ENCODE measurements around the gene ILF3. TPM values are rescaled to one million over a fixed set of nuclear protein-coding genes. Genes with fewer than 3 reads are reported as not detected.

ILF3 gene
- total and polyA plus RNA-seq, 2 of the 13 experiments (the other 11 are each of a cell fraction or from before 2014, with no cell fraction given), result 120 to 173 TPM

DNA sequence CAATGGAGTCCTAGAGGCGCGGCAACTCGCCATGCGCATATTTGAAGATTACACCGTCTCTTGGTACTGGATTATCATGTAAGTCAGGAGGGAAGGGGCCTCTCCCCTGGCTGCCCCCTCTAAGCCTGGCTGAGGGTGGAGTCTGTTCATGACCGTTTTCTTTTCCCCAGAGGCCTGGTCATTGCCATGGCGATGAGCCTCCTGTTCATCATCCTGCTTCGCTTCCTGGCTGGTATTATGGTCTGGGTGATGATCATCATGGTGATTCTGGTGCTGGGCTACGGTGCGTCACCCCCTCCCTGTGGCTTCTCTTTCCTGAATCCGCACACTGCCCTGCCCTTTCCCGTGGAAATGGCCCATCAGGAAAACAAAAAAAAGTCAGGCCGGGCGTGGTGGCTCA lies 22.3 kb upstream of the ILF3 start (continued):
- TF ChIP-seq, protein P1, sequence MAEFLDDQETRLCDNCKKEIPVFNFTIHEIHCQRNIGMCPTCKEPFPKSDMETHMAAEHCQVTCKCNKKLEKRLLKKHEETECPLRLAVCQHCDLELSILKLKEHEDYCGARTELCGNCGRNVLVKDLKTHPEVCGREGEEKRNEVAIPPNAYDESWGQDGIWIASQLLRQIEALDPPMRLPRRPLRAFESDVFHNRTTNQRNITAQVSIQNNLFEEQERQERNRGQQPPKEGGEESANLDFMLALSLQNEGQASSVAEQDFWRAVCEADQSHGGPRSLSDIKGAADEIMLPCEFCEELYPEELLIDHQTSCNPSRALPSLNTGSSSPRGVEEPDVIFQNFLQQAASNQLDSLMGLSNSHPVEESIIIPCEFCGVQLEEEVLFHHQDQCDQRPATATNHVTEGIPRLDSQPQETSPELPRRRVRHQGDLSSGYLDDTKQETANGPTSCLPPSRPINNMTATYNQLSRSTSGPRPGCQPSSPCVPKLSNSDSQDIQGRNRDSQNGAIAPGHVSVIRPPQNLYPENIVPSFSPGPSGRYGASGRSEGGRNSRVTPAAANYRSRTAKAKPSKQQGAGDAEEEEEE (CRISPR knock-in tag; IDR thresholded peaks at IDR 0.05; ENCODE audit: borderline replicate concordance), result no peak
- TF ChIP-seq ZNF839 (CRISPR knock-in tag; IDR thresholded peaks at IDR 0.05; ENCODE audit: borderline replicate concordance), result no peak
- TF ChIP-seq FOSL1 (CRISPR knock-in tag; IDR thresholded peaks at IDR 0.05; ENCODE audit: borderline replicate concordance), result no peak
- TF ChIP-seq MEIS1 (CRISPR knock-in tag; IDR thresholded peaks at IDR 0.05; ENCODE audit: borderline replicate concordance), result no peak

DNA sequence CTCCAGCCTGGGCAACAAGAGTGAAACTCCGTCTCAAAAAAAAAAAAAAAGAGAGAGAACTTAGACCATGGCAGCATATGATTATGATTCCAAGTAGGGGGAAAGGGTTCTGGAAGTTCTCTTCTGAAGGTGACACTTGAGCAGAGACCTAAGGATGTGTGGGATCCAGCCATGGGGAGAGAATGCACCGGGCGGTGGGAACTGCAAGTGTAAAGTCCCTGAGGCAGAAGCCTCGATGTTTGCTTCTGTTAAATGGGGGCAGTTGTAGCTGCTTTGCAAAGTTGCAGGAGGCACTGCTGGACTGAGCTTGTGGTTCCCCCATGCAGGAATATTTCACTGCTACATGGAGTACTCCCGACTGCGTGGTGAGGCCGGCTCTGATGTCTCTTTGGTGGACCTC lies 19.7 kb upstream of the ILF3 start:
- ChIA-PET CTCF (ENCODE audit: low intra/inter-chr PET ratio, low total read pairs) (no interaction called here), POLR2A (no interaction called here)
- Histone ChIP-seq H3K36me3 (replicated peaks in 1 of 2; ENCODE audit: control insufficient read depth in 1 of 2, insufficient read depth in 2 of 2, low read length in 2 of 2) (no peaks in the 10 kb centered on the region), H3K4me2 (ENCODE audit: low read depth, low read length) (no peak overlapping the region), H3K27me3 (ENCODE audit: control insufficient read depth in 1 of 2, insufficient read depth in 2 of 2, low read length in 2 of 2) (no peaks in the 10 kb centered on the region), H4K20me1 (ENCODE audit: insufficient read depth, low read length) (no peaks in the 10 kb centered on the region), H3K79me2 (ENCODE audit: insufficient read depth, low read length) (no peaks in the 10 kb centered on the region), H3K27ac (ENCODE audit: extremely low read length, insufficient read depth, low read length) (no peak overlapping the region), H3K4me3 (replicated peaks in 1 of 3; ENCODE audit: insufficient read depth in 1 of 3, low read depth in 2 of 3, low read length in 3 of 3) (no peak overlapping the region), H3K9me3 (ENCODE audit: low read length) (no peaks in the 10 kb centered on the region), H3K9ac (ENCODE audit: insufficient read depth, low read depth, low read length) (no peak overlapping the region), H2AFZ (ENCODE audit: low read length) (no peak overlapping the region), H3K4me1 (ENCODE audit: insufficient read depth, low read length) (peaks cover 28% of the 10 kb centered on the region)
- in situ Hi-C loops (cut with HindIII; ENCODE audit: extremely low pct_ligation_motif_present, low pct_unique_long_range_greater_than_20kb), result no loop called here
- WGBS (ENCODE audit: low lambda C conversion rate), result 95% methylated on average over 3 of the region's 7 CpGs
- no TSS peak for BruUV-seq (replicated peaks)
- FAIRE-seq (no peak), DNase-seq (ENCODE audit: low spot score) (no peak), ATAC-seq (no peak)
- intact Hi-C loops (cut with micrococcal nuclease; ENCODE audit: unreplicated experiment), result no loop called here
- TF ChIP-seq ZNF780A (CRISPR knock-in tag; IDR thresholded peaks at IDR 0.05) (no peak), ZNF629 (CRISPR knock-in tag; conservative IDR thresholded peaks at IDR 0.05) (peak; percentile 77)

All from HepG2 (cell line).